Skeletal muscle satellite cell (primary cell): ENCODE data around the gene UBALD1. TPM values are rescaled to one million over a fixed set of nuclear protein-coding genes. Genes with fewer than 3 reads are reported as not detected.

Experiments
- H3K27me3 ChIP-seq: 2 replicates; pipeline ENCODE4 v1.7.0; 2013; ENCODE audit warnings: low read length; ENCODE audit not compliant: control insufficient read depth, insufficient read depth
- H3K36me3 ChIP-seq: 2 replicates; pipeline ENCODE4 v1.7.0; 2013; ENCODE audit warnings: mild to moderate bottlenecking, control low read depth, low read length; ENCODE audit not compliant: insufficient read depth
- H3K4me1 ChIP-seq: 2 replicates; pipeline ENCODE4 v1.7.0; 2013; ENCODE audit warnings: low read length; ENCODE audit not compliant: control insufficient read depth, insufficient read depth
- H3K4me2 ChIP-seq: 2 replicates; pipeline ENCODE4 v1.7.0; 2013; ENCODE audit warnings: mild to moderate bottlenecking, low read length
- H3K4me3 ChIP-seq: 2 replicates; pipeline ENCODE4 v1.7.0; 2013; ENCODE audit warnings: low read length
- H3K9ac ChIP-seq: 2 replicates; pipeline ENCODE4 v1.7.0; 2013; ENCODE audit warnings: mild to moderate bottlenecking, low read depth, low read length, moderate library complexity
- H3K9me3 ChIP-seq: replicated peaks from 2 replicates; pipeline ENCODE4 v1.7.0; 2013; ENCODE audit warnings: mild to moderate bottlenecking, control low read depth, low read length
- total RNA-seq: library from RNA; depleted of rRNA; stranded (reverse); fragments of >200 nt; gene quantifications from 2 replicates; pipeline ENCODE4 v1.2.3, GENCODE V29; 2012; rRNA removed

The UBALD1 gene
- total RNA-seq: 1.8 and 4.6 TPM in 2 replicates

DNA sequence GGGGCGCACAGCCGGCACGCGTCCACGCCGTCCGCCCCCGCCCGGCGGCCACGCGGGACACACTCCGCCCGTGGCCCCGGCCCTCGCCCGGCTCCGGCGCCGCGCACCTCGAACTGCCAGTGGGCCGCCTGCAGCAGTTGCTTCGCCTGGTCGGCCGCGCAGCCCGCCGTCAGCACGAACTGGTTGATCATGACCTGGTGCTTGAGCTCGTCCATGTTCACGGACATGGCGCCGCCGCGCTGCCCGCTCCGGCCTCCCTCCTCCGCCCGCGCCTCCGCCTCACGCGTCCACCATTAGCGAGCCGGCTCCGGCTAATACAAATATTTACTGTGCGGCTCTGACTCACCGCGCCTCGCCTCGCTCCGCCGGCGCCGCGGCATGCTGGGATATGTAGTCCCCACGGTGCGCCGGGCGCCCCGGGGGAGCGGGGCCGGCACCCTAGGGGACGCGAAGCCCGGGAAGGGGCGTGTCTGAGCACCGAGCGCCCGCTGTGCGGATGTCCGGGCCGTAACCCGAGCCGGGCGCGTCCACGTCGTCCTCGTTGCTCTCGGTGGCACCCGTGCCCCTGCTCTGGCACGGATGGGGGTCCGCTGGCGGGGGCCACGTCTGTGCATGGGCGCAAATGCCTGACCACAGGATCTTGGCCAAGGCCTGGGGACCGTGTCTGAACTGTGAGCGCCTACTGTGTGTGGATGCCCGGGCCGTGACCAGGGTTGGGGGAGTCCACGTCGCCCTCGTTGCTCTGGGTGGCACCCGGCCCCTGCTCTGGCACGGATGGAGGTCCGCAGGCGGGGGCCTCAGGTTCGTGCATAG lies at the start of gene UBALD1:
Gene UBALD1, minus strand, starts transcription at position 318 of the 813 bp plus-strand sequence. Its CDS starts 91 bp downstream, at position 227.
- peaks cover 43% of the 10 kb centered on the region for H3K4me1 ChIP-seq
- no peaks in the 10 kb centered on the region for H3K36me3 ChIP-seq
- H3K9me3 ChIP-seq: no peaks in the 10 kb centered on the region
- peak within 1 kb of the TSS; percentile 95 for H3K4me2 ChIP-seq
- peak within 1 kb of the TSS; percentile 93 for H3K9ac ChIP-seq
- peak within 1 kb of the TSS; percentile 96 for H3K4me3 ChIP-seq
- no peaks in the 10 kb centered on the region for H3K27me3 ChIP-seq

DNA sequence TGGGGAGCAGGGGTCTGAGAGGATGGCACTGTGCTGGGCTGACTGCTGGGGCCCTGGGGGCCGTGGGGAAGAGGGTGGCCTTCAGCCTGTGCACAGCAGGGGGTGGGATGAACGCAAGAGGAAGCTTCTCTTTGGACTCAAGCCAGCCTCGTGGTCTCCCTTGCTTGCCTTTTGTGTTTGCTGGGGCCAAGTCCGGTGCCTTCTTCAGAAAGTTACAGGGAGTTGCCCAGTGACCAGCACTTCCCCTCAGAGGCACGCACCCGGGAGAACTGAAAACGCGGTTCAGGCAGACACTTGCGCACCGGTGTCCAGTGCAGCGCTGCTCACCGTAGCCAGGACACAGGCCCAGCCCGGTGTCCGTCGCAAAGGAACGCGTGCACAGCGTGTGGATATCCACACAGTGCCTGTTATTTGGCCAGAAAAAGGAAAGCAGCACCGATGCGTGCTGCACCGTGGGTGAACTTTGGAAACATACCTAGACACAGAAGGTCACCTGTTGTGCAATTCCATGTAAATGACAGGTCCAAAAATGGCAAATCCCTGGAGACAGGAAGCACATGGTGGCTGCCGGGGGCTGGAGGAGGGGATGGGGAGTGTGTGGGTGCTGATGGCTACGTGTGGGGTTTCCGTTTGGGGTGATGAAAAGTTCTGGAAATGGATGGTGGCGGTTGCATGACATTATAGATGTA lies 49.2 kb upstream of the UBALD1 start:
- no peak overlapping the region for H3K4me2 ChIP-seq
- H3K4me1 ChIP-seq: peaks cover 9% of the 10 kb centered on the region
- H3K9ac ChIP-seq: no peak overlapping the region
- H3K27me3 ChIP-seq: no peaks in the 10 kb centered on the region
- no peaks in the 10 kb centered on the region for H3K9me3 ChIP-seq
- no peak overlapping the region for H3K4me3 ChIP-seq
- H3K36me3 ChIP-seq: peaks cover 38% of the 10 kb centered on the region

DNA sequence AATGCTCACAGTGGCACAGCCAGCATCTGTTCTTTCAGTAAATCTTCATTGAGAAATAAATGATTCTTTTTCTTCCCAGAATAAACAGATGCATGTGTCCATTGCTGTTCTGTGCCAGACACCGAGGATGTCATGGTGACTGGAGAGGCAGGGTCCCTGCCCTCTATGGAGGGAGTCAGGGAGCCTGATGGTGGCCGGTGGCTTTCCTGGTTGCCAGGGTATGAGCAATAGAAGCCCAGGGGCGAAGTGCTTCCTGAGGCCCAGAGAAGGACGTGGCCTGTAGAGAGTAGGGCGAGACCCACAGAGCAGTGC lies 48.7 kb upstream of the UBALD1 start:
- H3K36me3 ChIP-seq: peaks cover 33% of the 10 kb centered on the region
- H3K4me1 ChIP-seq: peaks cover 9% of the 10 kb centered on the region
- no peak overlapping the region for H3K9ac ChIP-seq

DNA sequence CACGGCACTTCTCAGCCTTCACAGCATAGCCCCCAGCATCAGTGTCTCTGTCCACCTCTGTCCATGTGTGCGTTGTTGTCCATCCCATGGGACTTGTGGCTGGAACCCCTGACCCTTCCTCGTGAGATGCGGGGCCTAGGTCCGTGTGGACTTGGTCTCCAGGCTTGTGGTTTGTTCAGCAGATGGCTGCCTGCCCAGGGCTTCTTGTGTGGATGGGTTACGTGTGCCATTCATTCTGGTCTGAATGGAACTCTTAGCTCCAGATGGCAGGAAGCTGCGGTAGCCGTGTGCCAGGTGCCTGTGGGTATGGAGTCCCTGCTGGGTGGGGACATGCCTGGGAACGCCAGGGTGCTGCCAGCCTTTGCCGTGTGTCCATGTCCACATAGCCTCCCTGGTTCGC lies 47.0 kb upstream of the UBALD1 start:
- no peaks in the 10 kb centered on the region for H3K27me3 ChIP-seq
- H3K4me3 ChIP-seq: no peak overlapping the region
- H3K36me3 ChIP-seq: peaks cover 31% of the 10 kb centered on the region
- no peak overlapping the region for H3K4me2 ChIP-seq
- no peaks in the 10 kb centered on the region for H3K9me3 ChIP-seq
- H3K9ac ChIP-seq: no peak overlapping the region
- peaks cover 9% of the 10 kb centered on the region for H3K4me1 ChIP-seq

More for the DNA sequence above, 48.7 kb upstream of the UBALD1 start:
- no peaks in the 10 kb centered on the region for H3K9me3 ChIP-seq
- H3K4me2 ChIP-seq: no peak overlapping the region
- no peak overlapping the region for H3K4me3 ChIP-seq
- H3K27me3 ChIP-seq: no peaks in the 10 kb centered on the region

DNA sequence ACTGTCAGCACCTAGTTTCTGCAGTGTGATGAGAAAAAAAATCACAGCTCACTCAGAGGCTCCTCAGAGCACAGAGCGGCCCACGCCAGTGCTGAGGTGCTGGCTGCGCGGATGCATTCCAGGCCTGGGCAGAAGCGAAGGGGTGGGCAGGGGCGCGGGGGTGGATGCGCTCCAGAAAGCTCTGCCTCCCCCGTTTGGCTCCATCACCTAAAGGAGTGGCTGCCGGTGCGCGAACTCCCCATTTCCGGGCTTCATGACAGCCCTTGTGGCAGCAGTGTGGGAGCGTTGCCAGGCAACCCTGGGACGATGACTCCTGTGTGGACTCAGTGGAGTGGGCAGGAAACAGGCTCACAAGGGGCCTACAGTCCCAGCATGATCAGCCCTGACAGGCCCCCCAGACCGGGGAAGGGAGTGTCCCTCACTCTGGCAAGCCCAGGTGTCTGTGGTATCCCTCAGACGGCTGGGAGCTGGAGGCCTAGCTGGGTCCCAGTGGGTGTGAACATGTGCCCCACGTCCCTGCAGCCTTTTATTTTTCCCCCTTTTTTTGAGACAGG lies 45.8 kb upstream of the UBALD1 start:
- H3K9ac ChIP-seq: no peak overlapping the region
- peaks cover 9% of the 10 kb centered on the region for H3K4me1 ChIP-seq
- H3K36me3 ChIP-seq: peaks cover 34% of the 10 kb centered on the region
- H3K9me3 ChIP-seq: no peaks in the 10 kb centered on the region
- no peak overlapping the region for H3K4me2 ChIP-seq
- H3K4me3 ChIP-seq: no peak overlapping the region
- no peaks in the 10 kb centered on the region for H3K27me3 ChIP-seq

DNA sequence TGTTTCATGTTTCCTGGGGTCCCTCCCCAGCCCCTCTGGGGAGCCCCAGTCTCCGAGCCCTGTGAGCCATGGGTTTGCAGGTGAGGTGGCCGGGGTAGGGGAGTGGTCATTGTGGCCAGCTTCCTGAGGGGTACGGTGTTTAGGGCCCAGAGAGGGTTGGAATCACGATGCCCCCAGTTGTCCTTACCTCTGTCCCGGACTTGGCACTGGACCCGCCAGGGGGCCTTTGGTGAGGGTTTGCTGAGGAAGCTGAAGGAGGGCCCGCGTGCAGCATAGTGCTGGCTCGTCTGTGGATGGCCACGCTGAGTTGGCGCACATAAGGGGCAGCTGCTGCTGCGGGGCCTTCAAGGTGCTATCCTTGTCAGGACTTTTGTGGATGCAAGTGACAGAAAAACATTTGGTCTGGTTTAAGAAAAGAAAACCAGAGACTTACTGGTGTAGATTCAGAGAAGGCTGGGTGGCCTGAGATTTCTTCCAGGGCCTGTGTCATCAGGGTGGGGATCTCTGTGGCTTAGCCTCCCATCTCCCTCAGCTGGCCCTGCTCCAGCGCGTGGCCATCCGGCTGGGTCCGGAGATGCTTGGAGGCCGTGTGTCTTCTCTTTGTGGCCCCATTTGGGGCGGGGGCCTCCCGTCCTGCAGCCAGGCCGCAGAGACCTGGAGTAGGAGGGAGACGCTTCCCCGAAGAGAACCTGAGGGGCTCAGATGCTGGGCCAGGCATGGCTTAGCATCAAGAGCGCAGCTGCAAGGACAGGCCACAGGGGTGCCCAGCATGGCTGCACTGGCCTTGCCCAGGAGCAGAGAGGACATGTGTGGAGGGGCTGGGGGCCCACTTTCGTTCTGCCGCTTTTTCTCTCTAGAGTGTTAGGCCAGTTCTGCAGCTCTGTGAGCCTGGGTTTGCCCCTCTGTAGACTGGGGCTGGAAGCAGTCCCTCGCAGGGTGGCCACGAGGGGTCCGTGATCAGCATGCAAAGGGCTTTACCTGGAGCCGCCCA lies 45.0 kb upstream of the UBALD1 start:
- H3K4me1 ChIP-seq: peaks cover 9% of the 10 kb centered on the region
- no peaks in the 10 kb centered on the region for H3K9me3 ChIP-seq
- peaks cover 36% of the 10 kb centered on the region for H3K36me3 ChIP-seq
- H3K4me2 ChIP-seq: no peak overlapping the region
- no peak overlapping the region for H3K9ac ChIP-seq
- H3K27me3 ChIP-seq: no peaks in the 10 kb centered on the region
- no peak overlapping the region for H3K4me3 ChIP-seq

DNA sequence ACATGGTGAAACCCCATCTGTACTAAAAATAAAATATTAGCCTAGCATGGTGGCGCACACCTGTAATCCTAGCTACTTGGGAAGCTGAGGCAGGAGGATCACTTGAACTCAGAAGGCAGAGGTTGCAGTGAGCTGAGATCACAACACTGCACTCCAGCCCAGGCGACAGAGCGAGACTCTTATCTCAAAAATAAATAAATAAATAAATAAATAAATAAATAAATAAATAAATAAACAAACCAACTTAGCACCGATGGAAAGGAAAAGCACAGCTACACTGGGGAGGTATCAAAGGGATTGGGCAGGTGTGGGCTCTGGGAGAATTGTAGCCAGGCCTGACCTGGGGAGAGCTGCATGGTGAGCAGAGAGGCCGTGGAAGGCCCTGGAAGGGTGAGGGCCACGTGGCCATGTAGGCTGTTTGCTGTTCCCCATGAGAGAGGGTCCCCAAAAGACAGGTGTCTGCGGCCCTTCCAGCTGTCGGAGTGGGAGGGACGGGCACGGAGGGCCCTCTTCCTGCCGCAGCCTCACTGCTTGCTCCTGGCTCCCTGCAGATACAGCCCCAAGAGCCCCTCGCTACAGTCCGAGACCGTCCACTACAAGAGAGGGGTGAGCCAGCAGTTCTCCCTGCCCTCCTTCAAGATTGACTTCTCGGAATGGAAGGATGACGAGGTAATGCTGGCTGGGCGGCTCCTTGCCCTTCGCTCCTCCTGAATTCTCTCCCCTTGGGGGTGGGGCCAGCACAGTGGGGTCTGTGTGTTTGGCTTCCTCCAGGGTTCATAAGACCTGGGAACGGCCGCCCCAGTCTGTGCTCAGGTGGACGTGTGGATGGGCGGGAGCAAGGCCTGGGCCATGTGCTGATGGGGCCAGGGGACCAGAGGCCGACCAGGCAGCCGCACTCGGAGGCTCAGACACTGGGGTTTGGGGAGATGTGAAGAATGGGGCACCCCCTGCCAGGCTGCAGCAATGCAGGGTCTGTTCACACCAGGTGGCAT lies 42.3 kb upstream of the UBALD1 start:
- Histone ChIP-seq H3K9me3 (no peaks in the 10 kb centered on the region), H3K4me3 (no peak overlapping the region), H3K4me2 (no peak overlapping the region), H3K27me3 (no peaks in the 10 kb centered on the region), H3K9ac (no peak overlapping the region), H3K4me1 (peaks cover 9% of the 10 kb centered on the region), H3K36me3 (peaks cover 45% of the 10 kb centered on the region)

DNA sequence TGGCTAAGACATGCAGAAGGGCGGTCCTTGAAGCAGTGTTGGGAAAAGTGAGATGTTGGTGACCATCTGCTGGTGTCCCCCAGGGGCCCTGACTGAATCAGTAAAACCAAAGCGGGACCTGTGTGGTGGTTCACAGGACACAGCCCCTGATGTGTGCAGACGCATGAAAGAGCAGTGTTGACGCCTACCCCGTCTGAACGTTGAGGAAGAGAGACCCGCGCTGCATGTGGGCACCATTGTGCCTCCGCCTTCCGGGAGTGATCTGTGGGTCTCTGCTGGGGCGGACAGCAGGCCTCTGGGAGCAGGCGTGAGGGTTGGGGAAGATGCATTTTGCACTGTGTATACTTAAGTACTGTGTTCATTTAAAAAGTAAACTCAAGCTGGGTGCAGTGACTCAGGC lies 41.5 kb upstream of the UBALD1 start:
- no peak overlapping the region for H3K9ac ChIP-seq
- peaks cover 48% of the 10 kb centered on the region for H3K36me3 ChIP-seq
- H3K9me3 ChIP-seq: no peaks in the 10 kb centered on the region
- no peaks in the 10 kb centered on the region for H3K27me3 ChIP-seq
- peaks cover 9% of the 10 kb centered on the region for H3K4me1 ChIP-seq
- no peak overlapping the region for H3K4me2 ChIP-seq
- H3K4me3 ChIP-seq: no peak overlapping the region

DNA sequence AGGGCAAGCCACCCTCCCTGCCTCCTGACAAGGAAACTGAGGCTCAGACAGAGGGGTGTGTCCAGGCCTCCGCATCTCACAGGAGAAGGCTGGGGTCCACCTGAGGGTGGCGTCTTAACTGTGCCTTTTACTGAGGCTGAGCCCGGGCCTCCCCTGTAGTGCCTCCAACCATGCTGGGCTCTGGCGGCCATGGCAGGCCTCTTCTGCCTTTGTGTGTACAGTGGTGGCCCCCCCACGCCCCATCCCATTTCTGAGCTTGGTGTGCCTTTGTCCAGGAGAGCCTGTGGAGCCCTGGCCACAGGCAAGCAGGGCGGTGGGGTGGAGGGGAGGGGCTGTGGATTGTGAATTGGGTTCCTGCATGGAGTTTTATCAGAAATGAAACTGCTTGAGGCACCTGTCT lies 41.1 kb upstream of the UBALD1 start:
- no peak overlapping the region for H3K9ac ChIP-seq
- no peak overlapping the region for H3K4me2 ChIP-seq
- H3K4me3 ChIP-seq: no peak overlapping the region
- peaks cover 48% of the 10 kb centered on the region for H3K36me3 ChIP-seq
- no peaks in the 10 kb centered on the region for H3K9me3 ChIP-seq
- peaks cover 8% of the 10 kb centered on the region for H3K4me1 ChIP-seq
- H3K27me3 ChIP-seq: no peaks in the 10 kb centered on the region

DNA sequence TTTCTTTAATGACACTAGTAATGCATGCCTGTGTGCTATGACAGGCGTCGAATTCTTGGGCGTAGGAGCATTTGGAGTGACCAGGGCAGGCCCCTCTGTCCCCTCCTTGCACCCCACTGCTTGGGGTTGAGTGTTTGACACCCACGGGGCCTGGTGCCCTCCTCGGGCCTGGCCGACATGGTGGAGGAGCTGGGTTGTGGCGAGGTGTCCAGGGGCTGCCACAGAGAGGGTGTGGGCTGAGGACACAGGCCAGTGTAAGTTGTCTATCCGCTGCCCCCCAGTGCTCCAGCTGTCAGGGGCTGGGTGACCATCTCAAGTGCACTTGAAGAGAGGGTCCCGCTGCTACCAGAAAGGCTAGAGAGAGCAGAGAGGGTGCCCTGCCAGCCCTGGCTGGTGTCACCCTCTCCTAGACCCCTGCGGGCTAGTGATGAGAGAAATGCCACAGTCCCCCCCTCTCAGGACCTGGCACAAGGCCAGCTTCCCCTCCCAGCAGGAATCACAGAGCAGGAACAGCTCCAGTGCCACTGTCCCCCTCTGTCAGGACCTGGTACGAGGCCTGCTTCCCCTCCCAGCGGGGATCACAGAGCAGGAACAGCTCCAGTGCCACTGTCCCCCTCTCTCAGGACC lies 40.4 kb upstream of the UBALD1 start:
- no peaks in the 10 kb centered on the region for H3K27me3 ChIP-seq
- no peak overlapping the region for H3K4me3 ChIP-seq
- no peaks in the 10 kb centered on the region for H3K9me3 ChIP-seq
- H3K4me2 ChIP-seq: no peak overlapping the region
- H3K9ac ChIP-seq: no peak overlapping the region
- H3K4me1 ChIP-seq: peaks cover 1% of the 10 kb centered on the region
- peaks cover 48% of the 10 kb centered on the region for H3K36me3 ChIP-seq
